PC-9 (cell line): ENCODE results near the gene UGT2B15. TPM values are rescaled to one million over a fixed set of nuclear protein-coding genes. Genes with fewer than 3 reads are reported as not detected.
"Not testable (repeated sequence)": the region's sequence is repeated elsewhere in the genome, so short reads cannot be mapped to it uniquely, and the experiment has no call there.

ENCODE experiments used
- BruUV-seq: library from RNA; stranded (reverse); fragments of 400-500 nt; replicated peaks from 2 replicates; lab custom pipeline; 2021; lab: Mats Ljungman, UMichigan
- CTCF ChIA-PET: fragments of 300-600 bp; sonication (Branson Sonifier 250); formaldehyde crosslinking; loops from one replicate; lab custom pipeline; 2022; ENCODE audit warnings: antibody characterized with exemption; lab: Charles Lee
- POLR2A ChIA-PET: fragments of 300-600 bp; sonication (Branson Sonifier 250); formaldehyde crosslinking; loops from one replicate; lab custom pipeline; 2022; ENCODE audit warnings: antibody characterized with exemption; ENCODE audit not compliant: unreplicated experiment; lab: Charles Lee
- DNase-seq, 2 experiments: peaks; one replicate each; pipeline versions ENCODE4 v3.0.0 to v3.0.0-alpha.2; 2015 to 2022; ENCODE audit warnings: mixed read lengths in 1 of 2
- H2AFZ ChIP-seq: fragments of 200-600 bp; sonication (generic); 2 replicates; pipeline ENCODE4 v1.8.1; 2017; ENCODE audit warnings: antibody characterized with exemption
- H3F3A ChIP-seq: fragments of 200-600 bp; sonication (generic); 2 replicates; pipeline ENCODE4 v1.8.1; 2017; ENCODE audit warnings: antibody characterized with exemption, mild to moderate bottlenecking, low read depth; ENCODE audit not compliant: insufficient read depth
- H3K27ac ChIP-seq: fragments of 200-600 bp; sonication (generic); 2 replicates; pipeline ENCODE4 v1.6.1; 2016; ENCODE audit warnings: mixed run types
- H3K27me3 ChIP-seq: fragments of 200-600 bp; sonication (generic); 2 replicates; pipeline ENCODE4 v1.6.1; 2016; ENCODE audit warnings: low read depth, mixed run types; ENCODE audit not compliant: insufficient read depth
- H3K36me3 ChIP-seq: fragments of 200-600 bp; sonication (generic); 2 replicates; pipeline ENCODE4 v1.6.1; 2016; ENCODE audit warnings: low read depth, mixed run types
- H3K4me1 ChIP-seq: fragments of 200-600 bp; sonication (generic); replicated peaks from 2 replicates; pipeline ENCODE4 v1.6.1; 2016; ENCODE audit warnings: mixed run types; ENCODE audit not compliant: insufficient read depth
- H3K4me2 ChIP-seq: fragments of 200-600 bp; sonication (generic); 2 replicates; pipeline ENCODE4 v1.6.1; 2017; ENCODE audit warnings: mixed run types
- H3K4me3 ChIP-seq: fragments of 200-600 bp; sonication (generic); 2 replicates; pipeline ENCODE4 v1.6.1; 2016; ENCODE audit warnings: mixed run types
- H3K79me2 ChIP-seq: fragments of 200-600 bp; sonication (generic); 2 replicates; pipeline ENCODE4 v1.6.1; 2017; ENCODE audit warnings: low read depth, mixed run types
- H3K9me2 ChIP-seq: fragments of 200-600 bp; sonication (generic); 2 replicates; pipeline ENCODE4 v1.8.1; 2017; ENCODE audit warnings: mild to moderate bottlenecking; ENCODE audit not compliant: insufficient read depth
- H3K9me3 ChIP-seq: fragments of 200-600 bp; sonication (generic); 2 replicates; pipeline ENCODE4 v1.8.1; 2016; ENCODE audit warnings: low read depth; ENCODE audit not compliant: insufficient read depth
- H4K20me1 ChIP-seq: fragments of 200-600 bp; sonication (generic); 2 replicates; pipeline ENCODE4 v1.8.1; 2017; ENCODE audit not compliant: insufficient read depth
- EZH2 ChIP-seq: fragments of 200-600 bp; sonication (generic); IDR thresholded peaks from 2 replicates; pipeline ENCODE4 v1.8.0; 2017; ENCODE audit warnings: antibody characterized with exemption, low read depth
- intact Hi-C: fragments of 100-400 bp; cut with micrococcal nuclease; formaldehyde crosslinking; loops from one replicate; pipeline ENCODE4 v1.10.0; 2022; ENCODE audit not compliant: unreplicated experiment
- total RNA-seq: library from RNA; stranded (reverse); gene quantifications from 2 replicates; pipeline ENCODE4 v1.2.3, GENCODE V29; 2021
- TF ChIP-seq, protein P1 (sequence below): fragments of 200-600 bp; sonication (generic); conservative IDR thresholded peaks from 2 replicates; pipeline ENCODE4 v1.6.1; 2017; ENCODE audit warnings: mixed run types, antibody characterized with exemption, mild to moderate bottlenecking, moderate library complexity

UGT2B15 gene
- total RNA-seq, 1 experiment from 2014 or later = not detected

DNA sequence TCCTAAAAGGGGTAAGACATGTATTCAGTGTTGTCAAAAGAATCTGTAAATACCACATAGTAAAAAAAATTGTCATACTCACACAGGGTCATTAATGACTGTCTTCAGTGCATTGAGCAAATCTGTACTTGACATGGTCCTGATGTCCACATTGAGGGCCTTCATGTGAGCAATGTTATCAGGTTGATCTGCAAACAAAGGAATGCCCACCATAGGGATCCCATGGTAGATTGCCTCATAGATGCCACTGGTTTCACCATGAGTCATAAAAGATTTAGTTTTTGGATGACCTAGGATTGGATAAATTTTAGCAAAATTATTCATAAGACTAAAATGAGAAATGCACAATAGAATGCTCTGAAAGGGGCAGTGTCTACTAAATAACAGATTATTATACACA is 38.1 kb upstream of the UGT2B15 start:
- no peak for DNase-seq
- TF ChIP-seq EZH2 = no peak
- TF ChIP-seq, protein P1, sequence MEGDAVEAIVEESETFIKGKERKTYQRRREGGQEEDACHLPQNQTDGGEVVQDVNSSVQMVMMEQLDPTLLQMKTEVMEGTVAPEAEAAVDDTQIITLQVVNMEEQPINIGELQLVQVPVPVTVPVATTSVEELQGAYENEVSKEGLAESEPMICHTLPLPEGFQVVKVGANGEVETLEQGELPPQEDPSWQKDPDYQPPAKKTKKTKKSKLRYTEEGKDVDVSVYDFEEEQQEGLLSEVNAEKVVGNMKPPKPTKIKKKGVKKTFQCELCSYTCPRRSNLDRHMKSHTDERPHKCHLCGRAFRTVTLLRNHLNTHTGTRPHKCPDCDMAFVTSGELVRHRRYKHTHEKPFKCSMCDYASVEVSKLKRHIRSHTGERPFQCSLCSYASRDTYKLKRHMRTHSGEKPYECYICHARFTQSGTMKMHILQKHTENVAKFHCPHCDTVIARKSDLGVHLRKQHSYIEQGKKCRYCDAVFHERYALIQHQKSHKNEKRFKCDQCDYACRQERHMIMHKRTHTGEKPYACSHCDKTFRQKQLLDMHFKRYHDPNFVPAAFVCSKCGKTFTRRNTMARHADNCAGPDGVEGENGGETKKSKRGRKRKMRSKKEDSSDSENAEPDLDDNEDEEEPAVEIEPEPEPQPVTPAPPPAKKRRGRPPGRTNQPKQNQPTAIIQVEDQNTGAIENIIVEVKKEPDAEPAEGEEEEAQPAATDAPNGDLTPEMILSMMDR = no peak
- Histone ChIP-seq H3K36me3 (no peaks in the 10 kb centered on the region), H3K27ac (no peak overlapping the region), H4K20me1 (no peaks in the 10 kb centered on the region), H3K4me1 (no peaks in the 10 kb centered on the region), H3K4me3 (no peak overlapping the region), H3K9me3 (no peaks in the 10 kb centered on the region; the same call in 1 of the 2 replicates), H3K27me3 (no peaks in the 10 kb centered on the region), H3K79me2 (no peaks in the 10 kb centered on the region), H2AFZ (no peak overlapping the region), H3K4me2 (no peak overlapping the region), H3K9me2 (no peaks in the 10 kb centered on the region), H3F3A (no peaks in the 10 kb centered on the region)
- BruUV-seq = no TSS peak
- POLR2A ChIA-PET = no interaction called here
- intact Hi-C loops = no loop called here
- CTCF ChIA-PET = no interaction called here

- CTCF ChIA-PET = not testable (repeated sequence)
These were observed 32.7 kb upstream of the UGT2B15 start for GRCh38 chr4:68703168-68703567.

GRCh38 chr4:68700152-68700551 is 29.7 kb upstream of the UGT2B15 start:
- Histone ChIP-seq H3K4me3 (no peak overlapping the region), H3F3A (no peaks in the 10 kb centered on the region), H3K27me3 (no peaks in the 10 kb centered on the region), H3K79me2 (no peaks in the 10 kb centered on the region), H4K20me1 (no peaks in the 10 kb centered on the region), H3K9me3 (no peaks in the 10 kb centered on the region), H3K4me2 (no peak overlapping the region), H3K4me1 (no peaks in the 10 kb centered on the region), H3K27ac (no peak overlapping the region), H3K36me3 (no peaks in the 10 kb centered on the region), H3K9me2 (no peaks in the 10 kb centered on the region), H2AFZ (no peak overlapping the region)
- intact Hi-C loops = no loop called here
- POLR2A ChIA-PET = no interaction called here
- CTCF ChIA-PET = no interaction called here
- no peak for TF ChIP-seq EZH2
- TF ChIP-seq, protein P1 = no peak
- DNase-seq = no peak
- no TSS peak for BruUV-seq

More at GRCh38 chr4:68703168-68703567, 32.7 kb upstream of the UGT2B15 start:
- BruUV-seq, intact Hi-C loops, H4K20me1 ChIP-seq, H3K9me3 ChIP-seq, H3K27me3 ChIP-seq, DNase-seq, H3K4me2 ChIP-seq, H3K4me3 ChIP-seq, H3K79me2 ChIP-seq, H3K27ac ChIP-seq, POLR2A ChIA-PET, H3K9me2 ChIP-seq, H2AFZ ChIP-seq, H3F3A ChIP-seq, H3K36me3 ChIP-seq, H3K4me1 ChIP-seq: not testable (repeated sequence)

- H3K27ac ChIP-seq = no peak overlapping the region
- no peak overlapping the region for H2AFZ ChIP-seq
- H3F3A ChIP-seq = no peaks in the 10 kb centered on the region
- no peaks in the 10 kb centered on the region for H3K9me3 ChIP-seq
- H4K20me1 ChIP-seq = no peaks in the 10 kb centered on the region
- no peak overlapping the region for H3K4me3 ChIP-seq
- no peaks in the 10 kb centered on the region for H3K79me2 ChIP-seq
- BruUV-seq = no TSS peak
- intact Hi-C loops = no loop called here
- H3K9me2 ChIP-seq = no peaks in the 10 kb centered on the region
- no peaks in the 10 kb centered on the region for H3K36me3 ChIP-seq
- no peak overlapping the region for H3K4me2 ChIP-seq
- H3K4me1 ChIP-seq = no peaks in the 10 kb centered on the region
- H3K27me3 ChIP-seq = no peaks in the 10 kb centered on the region
- no peak for DNase-seq
- ChIA-PET POLR2A (no interaction called here), CTCF (no interaction called here)
- TF ChIP-seq, protein P1 = no peak
- TF ChIP-seq EZH2 = no peak
These were observed 23.0 kb upstream of the UGT2B15 start for GRCh38 chr4:68693325-68694075.
